NCI-H460 (cell line): ENCODE measurements around the gene S100A4. TPM values are rescaled to one million over a fixed set of nuclear protein-coding genes. Genes with fewer than 3 reads are reported as not detected.
"Not testable (repeated sequence)": the region's sequence is repeated elsewhere in the genome, so short reads cannot be mapped to it uniquely, and the experiment has no call there.

Source experiments
- DNase-seq: peaks from one replicate; pipeline ENCODE4 v3.0.0-alpha.2; 2016; ENCODE audit warnings: low read depth; ENCODE audit errors: extremely low read depth
- total RNA-seq: library from RNA; depleted of rRNA; stranded (reverse); fragments of >200 nt; shearing (Covaris generic); gene quantifications from 2 replicates; pipeline ENCODE4 v1.2.3, GENCODE V29; 2014

Gene S100A4
- total RNA-seq, 1 experiment from 2014 or later = 201 TPM

DNA sequence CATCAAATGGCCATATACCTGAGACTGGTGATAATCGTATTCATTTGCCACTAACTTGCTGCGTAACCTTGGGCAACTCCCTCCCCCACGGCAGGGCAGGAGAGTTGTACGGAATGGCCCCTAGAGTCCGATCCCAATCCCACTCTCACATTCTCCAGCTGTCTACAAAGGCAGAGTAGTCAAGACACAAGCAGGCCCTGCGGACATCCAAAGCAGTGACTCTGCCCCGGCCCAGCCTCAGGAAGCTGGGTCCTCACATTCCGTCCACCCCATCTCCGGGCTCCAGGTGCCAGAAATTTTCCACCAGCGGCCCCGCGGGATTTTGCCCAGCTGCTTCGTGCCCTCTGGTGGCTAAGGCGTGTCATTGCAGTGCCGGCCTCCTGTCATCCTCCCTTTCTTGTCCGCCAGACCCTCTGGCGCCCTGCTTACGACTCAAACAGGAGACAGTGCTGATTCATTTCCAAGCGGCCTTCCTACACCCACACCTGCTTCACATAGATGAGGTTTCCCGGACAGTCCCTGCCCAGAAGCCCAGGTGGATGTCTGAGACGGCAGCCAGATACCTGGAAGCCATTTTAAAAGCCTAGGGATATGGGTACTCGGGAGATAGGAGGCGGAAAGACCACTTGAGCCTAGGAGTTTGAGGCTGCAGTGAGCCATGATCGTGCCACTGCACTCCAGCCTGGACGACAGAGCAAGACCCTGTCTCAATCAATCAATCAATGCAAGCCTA lies 22.9 kb upstream of the S100A4 start:
- DNase-seq = peak; percentile 93

DNA sequence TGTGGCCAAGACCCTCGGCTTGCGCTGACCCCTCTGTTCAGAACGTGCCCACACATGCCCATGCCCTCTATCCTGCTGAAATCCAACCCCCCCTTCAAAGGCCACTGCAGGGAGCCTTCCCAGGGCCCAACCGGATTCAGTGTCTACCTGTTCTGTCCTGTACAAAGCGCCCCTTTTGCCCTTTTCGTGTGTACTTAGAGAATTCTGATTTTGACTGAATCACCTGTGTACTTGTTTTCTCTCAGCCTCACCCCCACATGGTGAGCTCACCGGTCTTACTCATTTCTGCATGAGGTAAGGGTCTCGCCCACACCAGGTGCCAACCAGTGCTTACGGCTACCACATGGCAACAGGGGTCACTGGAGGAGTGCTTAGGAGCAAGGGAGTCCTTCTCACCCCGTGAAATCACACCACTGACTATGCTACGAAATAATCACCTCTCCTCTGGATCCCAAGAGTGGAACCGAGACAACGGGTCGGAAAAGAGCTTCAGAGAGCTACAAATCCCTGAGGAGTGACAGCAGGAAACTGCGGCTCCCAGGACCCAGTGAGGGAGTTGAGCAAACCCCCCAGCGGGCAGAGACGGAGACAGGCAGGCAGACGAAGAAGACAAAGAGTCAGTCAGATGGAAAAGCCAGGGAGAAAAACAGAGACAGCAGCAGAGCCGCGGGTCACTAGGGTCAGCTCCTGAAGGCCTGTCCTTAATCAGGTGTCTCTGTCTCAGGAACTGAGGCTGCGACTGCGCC lies 22.2 kb upstream of the S100A4 start:
- peak; percentile 58 for DNase-seq

DNA sequence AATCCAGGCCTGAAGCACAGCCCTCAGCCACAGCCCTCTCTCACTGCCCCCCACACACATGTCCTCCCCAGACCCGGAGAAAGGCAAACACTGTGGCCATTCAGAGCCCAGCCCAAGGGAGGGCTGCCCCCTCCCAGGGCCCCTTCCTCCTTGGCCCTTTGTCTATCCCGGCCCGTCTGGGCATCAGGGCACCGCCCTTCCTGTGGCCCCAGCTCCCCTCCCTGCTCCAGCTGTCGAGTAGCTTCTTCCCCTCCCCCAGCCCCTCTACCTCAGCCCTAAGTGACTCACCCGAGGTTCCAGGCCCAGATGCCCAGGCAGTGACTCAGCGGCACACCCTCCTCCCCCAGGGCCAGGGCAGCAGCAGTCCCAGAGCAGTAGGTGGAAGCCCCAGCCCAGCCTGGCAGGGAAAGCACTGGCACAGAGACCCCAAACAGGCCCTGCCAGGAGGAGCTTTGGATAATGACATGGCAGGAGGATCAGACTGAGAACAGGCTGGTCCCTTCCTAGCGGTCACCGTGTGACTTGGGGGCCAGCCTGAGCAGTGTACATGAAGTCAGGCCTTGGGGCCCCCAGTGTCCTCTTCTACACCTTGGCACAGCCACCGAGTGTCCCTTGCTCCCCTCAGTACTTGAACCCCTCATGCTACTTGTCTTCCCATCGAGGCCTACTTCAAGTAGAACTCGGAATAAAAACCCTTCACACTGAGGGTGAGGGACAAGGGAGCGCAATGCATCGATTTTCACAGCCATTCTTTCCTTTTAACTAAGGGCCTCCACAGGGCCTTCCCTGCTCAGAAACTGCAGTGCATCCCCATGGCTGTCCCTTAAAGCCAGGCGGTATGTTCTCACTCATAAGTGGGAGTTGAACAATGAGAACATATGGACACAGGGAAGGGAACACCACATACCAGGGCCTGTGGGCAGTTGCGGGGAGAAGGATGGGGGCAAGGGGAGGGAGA lies 21.1 kb upstream of the S100A4 start:
- peak; percentile 100 for DNase-seq

DNA sequence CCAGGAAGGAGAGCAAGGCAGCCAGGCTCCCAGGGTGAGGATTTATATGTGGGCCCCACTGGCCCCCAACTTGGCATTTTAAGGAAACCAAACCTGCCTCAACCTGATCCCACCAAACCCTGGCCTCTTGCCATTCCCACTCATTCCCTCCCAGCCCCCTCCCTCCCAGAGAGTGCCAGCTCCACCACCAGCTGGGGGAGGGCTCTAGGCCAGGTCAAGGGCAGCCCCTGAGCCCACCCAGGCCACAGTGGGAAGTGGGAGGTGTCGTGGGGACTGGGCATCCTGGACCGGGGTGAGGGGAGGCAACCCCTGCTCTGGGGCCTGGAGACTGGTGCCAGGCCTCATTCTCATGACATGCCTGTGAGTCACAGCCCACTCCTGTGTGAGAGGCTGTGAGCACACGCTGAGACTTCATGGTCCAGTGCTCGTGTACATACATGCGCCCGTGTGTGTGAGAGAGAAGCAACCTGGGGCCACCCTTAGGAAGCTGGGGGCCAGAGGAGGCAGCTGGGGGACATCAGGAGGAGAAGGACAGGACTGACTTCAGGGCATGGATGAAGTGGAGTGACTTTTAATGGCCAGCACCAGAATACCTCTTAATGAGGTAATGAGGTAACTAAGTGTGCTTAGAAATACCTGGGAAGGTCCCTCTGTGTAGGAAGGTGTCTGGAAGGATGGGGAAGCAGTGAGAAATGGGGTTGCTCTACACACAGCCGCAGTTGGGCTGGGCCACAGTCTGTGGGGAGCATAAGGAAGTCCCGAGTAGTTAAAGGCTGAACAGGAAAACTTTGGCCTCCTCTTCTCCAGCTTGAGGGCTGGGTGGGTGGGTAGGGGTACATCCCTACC lies 20.1 kb upstream of the S100A4 start, which contains the start of gene S100A2:
TSS of gene S100A2 (minus strand) at position 316 of the 846 bp plus-strand sequence. CDS start 1,967 bp downstream, outside the sequence.
- DNase-seq = peak; percentile 94

DNA sequence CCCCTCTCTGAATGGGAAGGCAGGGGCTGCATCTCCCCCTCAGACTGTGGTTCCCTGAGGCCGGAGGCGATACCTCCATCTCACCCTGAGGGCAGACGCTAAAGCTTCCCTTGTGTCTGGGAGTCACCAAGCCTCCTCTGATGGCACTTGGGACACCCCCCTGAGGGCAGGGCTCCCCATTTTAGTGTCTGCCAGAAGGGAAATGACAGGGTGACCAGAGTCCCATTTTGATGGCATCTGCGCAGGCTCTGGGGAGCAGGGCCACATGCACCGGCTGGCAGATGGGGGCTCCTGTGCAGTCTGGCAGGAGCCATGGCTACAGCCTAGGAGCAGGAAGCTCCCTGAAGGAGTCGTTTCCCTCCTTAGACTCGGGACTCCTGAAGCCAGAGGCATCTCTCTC lies 18.4 kb upstream of the S100A4 start:
- DNase-seq = no peak

DNA sequence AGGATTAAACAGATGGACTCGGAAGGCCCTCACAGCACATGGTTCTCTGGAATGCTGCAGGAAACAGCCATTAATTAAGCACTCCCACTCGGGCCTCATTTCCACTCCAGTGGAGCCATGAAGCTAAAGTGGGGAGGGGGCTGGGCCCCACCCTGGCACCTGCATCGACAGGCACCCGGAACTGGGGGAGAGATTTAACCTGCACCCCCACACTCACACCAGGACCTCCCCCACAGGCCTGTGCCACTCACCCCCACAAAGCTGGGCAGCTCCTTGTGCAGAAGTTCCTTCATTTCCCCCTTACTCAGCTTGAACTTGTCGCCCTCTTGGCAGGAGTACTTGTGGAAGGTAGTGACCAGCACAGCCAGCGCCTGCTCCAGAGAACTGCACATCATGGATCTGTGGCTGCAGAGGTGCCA lies 17.9 kb upstream of the S100A4 start:
- no peak for DNase-seq

DNA sequence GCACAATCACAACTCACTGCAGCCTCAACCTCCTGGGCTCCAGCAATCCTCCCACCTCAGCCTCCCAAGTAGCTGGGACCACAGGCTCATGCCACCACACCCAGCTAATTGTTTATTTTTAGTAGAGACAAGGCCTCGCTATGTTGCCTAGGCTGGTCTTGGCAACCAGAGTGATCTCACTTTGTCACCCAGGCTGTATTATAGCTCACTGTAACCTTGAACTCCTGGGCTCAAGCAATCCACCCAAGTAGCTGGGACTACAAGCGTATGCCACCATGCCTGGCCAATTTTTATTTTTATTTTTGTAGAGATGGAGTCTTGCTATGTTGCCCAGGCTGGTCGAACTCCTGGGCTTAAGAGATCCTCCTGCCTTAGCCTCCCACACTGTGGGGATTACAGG lies 16.4 kb upstream of the S100A4 start:
- DNase-seq = not testable (repeated sequence)

DNA sequence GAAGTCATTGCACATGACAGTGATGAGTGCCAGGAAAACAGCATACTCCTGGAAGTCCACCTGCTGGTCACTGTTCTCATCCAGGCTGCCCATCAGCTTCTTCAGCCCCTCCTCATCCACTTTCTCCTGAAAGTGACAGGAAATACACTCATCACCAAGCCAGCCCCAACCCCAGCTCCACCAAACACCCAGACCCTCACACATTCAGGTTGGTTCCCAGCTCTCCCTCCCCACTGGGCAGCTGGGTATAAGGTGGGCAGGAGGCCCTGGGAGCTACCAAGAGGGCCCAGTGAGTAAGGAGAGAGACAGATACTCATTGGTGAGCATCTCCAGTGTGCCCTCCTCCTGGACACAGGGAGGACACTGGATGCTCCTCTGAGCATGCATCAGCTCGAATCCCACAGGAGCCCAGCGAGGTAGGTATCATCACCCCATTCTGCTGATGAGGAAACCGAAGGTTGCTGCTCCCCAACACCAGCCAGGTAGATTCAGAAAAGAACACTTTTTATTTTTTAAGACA lies 15.9 kb upstream of the S100A4 start:
- DNase-seq = no peak

DNA sequence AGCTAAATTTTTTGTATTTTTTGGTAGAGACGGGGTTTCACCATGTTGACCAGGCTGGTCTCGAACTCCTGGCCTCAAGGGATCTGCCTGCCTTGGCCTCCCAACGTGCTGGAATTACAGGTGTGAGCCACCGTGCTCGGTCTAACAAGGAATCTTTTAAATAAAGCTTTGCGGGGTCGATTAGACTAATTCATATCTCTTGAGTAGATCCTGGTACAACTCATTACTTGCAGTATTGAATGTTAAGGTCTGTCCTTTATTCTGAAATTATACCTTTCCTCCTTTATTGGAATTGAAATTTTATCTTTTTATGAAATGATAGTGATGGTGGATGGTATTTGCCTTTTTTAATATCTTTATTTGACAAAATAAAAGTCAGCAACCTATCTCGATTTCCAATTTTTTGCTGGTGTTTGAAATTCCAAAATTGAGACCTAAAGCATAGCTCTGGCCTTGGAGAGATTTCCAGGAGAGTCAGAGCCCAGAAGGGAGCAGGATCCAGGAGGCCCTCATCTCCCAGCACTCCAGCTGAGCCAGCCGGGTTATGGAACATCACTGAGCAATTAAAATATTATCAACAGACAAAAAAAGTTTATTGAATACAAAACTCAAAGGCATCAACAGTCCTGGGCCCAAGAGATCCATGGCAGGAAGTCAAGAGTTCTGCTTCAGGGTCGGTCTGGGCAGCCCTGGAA lies 15.3 kb upstream of the S100A4 start:
- no peak for DNase-seq

DNA sequence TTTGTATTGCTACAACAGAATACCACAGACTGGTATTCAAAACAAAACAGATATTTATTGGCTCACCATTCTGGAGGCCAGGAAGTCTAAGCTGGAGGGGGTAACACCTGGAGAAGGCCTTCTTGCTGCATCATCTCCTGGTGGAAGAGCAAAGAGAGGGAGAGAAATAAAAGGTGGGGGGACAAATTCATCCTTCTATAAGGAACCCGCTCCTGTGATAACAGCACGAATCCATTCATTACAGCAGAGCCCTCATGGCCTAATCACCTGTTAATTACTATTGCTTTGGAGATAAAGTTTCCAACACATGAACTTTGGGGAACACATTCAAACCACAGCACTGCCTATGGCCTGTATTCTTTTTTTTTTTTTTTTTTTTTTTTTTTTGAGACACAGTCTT lies 14.6 kb upstream of the S100A4 start:
- no peak for DNase-seq

DNA sequence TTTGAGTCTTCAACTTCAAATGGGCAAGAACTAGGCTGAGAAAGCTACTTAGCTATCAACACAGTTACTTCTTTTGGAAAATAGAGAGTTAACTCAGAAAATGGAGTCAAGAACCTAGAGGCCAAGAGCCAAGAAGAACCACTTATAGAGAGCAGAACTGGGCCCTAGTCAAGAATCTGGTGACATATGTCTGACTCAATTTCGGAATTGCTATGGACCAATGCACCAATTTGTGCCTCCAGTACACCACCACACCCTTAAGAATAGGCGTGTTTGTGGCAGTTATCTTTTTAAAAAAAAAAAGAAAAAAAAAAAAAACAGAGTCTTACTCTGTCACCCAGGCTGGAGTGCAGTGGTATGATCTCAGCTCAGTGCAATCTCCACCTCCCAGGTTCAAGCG lies 12.3 kb upstream of the S100A4 start:
- no peak for DNase-seq

DNA sequence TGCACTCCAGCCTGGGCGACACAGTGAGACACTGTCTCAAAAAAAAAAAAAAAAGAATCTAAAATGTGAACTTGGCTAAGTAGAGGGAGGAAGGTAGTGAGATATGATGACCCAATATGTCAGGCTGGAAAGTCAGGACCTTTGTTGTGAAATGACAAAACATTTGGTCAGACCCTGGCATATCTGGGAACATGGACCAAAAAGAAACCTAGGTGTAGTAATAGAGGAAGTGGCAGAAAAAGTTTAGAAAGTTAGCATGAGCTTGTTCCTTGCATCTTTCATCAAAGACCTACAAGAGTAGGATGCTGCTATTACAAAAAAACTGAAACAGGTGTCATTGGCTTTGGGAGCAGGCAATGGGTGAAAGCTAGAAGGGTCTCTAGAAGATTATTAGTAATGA lies 10.7 kb upstream of the S100A4 start:
- DNase-seq = no peak

DNA sequence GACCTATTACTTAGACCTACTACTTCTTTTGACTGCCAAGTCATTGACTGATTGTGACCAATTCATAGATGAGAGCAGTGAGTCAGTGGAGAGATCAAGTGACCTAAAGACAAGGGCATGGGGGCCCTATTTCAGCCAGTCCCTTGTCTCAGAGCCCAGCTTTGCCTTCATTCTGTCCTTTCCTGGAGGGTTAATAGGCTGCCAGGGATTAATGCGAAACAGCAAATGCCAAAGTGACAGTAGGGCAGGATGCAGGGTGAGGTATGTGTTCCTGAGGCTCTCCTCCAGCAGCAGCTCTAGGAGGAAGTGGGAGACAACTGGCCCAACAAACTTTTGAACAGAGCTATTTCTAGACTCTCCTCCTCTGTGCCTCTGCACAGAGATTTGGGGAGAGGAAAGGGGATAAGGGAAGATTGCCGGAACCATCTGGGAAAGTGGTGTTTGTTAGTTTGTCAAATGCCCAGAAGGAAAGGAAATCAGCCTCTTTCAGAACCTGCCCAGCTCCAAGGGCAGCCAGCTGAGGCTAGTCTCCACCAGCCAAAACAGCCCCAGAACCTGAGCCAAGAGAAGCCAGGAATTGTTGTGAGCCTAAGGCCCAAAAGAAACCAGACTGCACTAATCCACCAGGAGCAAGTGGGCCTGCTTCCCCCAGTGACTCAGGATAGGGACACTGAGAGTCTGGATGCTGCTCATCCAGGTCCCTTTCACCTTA lies 8.4 kb upstream of the S100A4 start:
- no peak for DNase-seq

DNA sequence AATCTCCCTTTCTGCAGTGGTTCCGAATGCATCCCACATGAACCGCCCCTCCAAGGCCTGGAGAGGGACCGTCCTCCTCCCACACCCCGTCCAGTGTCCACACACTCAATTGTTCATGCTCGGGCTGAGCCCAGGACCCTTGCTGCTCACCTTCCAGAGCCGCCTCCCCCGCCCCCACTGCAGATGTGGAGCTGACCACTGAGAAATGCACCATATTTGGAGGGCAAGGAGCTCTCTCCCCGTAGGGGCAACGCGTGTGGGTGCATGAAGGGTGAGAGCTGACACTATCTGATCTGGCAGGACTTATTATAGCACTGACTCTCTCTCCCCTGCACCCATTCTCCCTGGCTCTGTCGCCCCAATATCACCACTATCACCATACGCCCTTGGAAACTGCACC lies 7.5 kb upstream of the S100A4 start:
- no peak for DNase-seq

DNA sequence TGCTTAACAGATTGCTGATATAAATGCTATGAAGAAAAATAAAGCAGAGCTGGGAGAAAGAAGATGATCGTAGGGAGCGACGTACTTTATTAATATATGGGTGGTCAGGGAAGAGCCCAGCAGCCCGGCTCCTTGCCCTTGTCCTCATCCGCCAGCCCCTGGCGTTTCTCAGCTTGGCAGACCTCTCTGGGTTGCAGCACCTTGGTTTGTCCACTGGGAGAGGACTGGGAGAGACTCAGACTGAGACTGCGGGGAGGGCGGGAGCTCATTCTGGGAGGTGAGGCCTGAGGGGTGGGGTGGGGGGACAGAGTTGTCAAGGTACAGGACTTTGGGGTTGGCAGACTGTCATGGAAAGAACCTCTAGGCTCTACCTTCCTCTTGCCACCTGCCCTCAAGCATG lies 6.7 kb upstream of the S100A4 start:
- DNase-seq = no peak

DNA sequence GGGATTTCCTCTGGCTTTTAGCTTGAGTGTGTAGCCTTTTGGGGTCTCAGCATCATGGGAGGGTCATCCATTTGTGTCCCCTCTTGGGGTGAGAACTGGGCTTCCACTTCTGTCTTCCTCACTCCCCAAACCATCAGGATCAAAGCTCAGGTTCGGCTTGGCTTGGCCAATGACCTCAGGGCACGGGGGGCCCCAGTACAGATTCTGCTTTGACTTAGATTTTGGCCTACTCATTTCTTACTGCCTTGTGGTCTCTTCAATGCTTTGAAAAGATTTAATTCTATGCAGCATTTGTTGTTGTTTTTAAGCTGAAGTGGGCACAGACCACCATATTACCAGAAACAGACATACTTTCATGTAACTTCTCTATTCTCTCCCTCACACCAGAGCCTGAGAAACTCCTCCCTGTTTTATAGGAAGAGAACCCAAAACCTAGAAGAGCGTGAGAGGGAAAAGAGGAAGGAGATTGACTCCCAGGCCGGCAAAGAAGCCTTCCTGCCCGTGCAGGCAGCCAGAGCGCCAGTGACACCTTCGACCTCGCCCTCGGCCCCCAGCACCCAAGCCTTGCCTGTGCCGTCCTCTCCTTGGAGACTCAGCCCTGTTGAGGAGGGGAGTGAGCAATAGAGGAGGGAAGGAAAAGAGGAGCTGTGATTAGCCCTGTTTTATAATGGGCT lies 5.4 kb upstream of the S100A4 start:
- no peak for DNase-seq

DNA sequence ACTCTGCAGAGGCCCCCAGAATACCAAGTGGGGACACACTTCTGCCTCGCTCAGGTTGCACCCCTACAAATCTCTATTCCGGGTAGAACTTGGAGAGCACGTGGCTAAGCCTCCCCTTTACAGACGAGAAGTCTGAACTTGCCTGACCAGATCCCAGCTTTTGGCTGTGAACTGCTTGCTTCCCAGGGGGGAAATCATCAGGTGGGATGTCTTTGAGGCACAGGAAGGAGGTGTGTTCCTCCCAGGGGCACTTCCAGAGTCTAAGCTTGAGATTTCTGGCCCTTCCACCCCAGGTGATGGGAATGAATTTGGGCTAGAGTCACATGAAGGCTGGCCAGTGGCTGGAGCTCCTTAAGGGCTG lies 4.8 kb upstream of the S100A4 start:
- no peak for DNase-seq

DNA sequence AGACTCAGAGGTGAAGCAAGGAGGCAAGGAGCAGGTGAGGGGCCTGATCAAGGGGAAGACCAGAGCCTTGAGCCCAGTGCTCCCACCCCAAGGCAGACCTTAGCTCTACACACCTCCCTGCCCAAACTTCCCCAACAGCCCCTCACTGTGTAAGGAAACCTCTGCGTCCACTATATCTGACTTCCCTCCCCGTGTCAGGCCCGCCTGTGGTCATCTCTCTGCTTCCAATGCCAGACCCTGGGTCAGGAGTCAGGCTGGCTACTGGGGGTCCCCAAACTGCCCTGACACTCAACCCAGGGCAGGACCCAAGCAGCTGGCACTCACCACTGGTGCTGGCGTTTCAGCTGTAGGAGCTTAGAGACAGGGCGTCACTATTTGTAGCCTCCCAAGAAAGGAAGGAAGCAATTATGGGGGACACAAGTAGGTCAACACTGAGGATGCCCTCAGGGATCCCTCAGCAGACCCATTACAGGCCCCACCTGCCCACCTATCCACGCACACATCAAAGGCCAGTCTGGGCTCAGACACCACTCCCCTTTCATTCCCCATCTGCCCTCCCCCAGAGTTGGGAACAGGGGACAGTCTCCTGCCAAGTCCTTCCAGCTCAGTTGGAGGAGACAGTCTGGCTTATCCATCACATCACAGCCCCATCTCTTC lies 4.3 kb upstream of the S100A4 start:
- DNase-seq = no peak
